ENCODE measurements around the gene UGT8. TPM values are rescaled to one million over a fixed set of nuclear protein-coding genes. Genes with fewer than 3 reads are reported as not detected.

Gene UGT8
- total and polyA plus RNA-seq, 2 of the 8 experiments (the other 6 are each of a cell fraction or from before 2014, with no cell fraction given) = 16.9 to 26.9 TPM

- peaks cover 0 to 3% (median 0%) of the 10 kb centered on the region in 4 experiments; a peak in 1 of 8 replicates for H3K36me3 ChIP-seq (ENCODE audit: control insufficient read depth in 2 of 4, insufficient read depth in 4 of 4, low read length in 3 of 4)
- H2BK12ac ChIP-seq (ENCODE audit: low read depth, low read length) = no peak overlapping the region
- ChIA-PET CTCF (ENCODE audit: partially characterized antibody) (interaction anchor here (1.8 kb wide), 1 partner anchor 10 kb away, joined by 7 read pairs; no protein-coding TSS in a partner anchor), POLR2A (ENCODE audit: partially characterized antibody) (no interaction called here)
- H3K27ac ChIP-seq (ENCODE audit: low read depth, low read length) = no peak overlapping the region
- H2BK20ac ChIP-seq (ENCODE audit: low read length) = no peak overlapping the region
- WGBS, 2 experiments (ENCODE audit: extremely low coverage in 1 of 2, insufficient coverage in 1 of 2, insufficient read length in 1 of 2, insufficient replicate concordance in 2 of 2, low coverage in 1 of 2, low lambda C conversion rate in 2 of 2, missing lambda C conversion rate in 1 of 2) = 84% methylated on average over 2 of the region's 2 CpGs; no CpG with 5 or more reads in 1 of the 2 experiments
- H3K9me3 ChIP-seq (ENCODE audit: insufficient read depth in 2 of 2, low read depth in 1 of 2, low read length in 1 of 2) = no peaks in the 10 kb centered on the region
- H2BK120ac ChIP-seq (replicated peaks; ENCODE audit: low read depth, low read length) = no peak overlapping the region
- no peak overlapping the region for H2BK15ac ChIP-seq (ENCODE audit: low read length)
- H3K79me2 ChIP-seq (ENCODE audit: control insufficient read depth in 1 of 2, insufficient read depth in 2 of 2, low read length in 2 of 2) = no peaks in the 10 kb centered on the region
- H3K4me1 ChIP-seq (replicated peaks in 1 of 4; ENCODE audit: control insufficient read depth in 3 of 4, insufficient read depth in 4 of 4, low read length in 3 of 4) = no peaks in the 10 kb centered on the region
- no peak overlapping the region for H3K4me2 ChIP-seq (ENCODE audit: insufficient read depth in 1 of 2, low read depth in 2 of 2, low read length in 2 of 2)
- no peak for FAIRE-seq
- H3K27me3 ChIP-seq (replicated peaks in 1 of 4; ENCODE audit: control insufficient read depth in 3 of 4, extremely low read depth in 1 of 4, insufficient read depth in 3 of 4, low read length in 3 of 4) = no peaks in the 10 kb centered on the region
- H3K56ac ChIP-seq (replicated peaks; ENCODE audit: insufficient read length, low read depth, low read length) = no peak overlapping the region
- H3K4ac ChIP-seq (replicated peaks; ENCODE audit: insufficient read length, low read depth, low read length) = no peak overlapping the region
- no peak overlapping the region for H2AFZ ChIP-seq (ENCODE audit: low read length)
- H3K9ac ChIP-seq (replicated peaks in 1 of 4; ENCODE audit: extremely low read depth in 1 of 4, low read depth in 3 of 4, low read length in 3 of 4) = no peak overlapping the region
- H2AK5ac ChIP-seq (ENCODE audit: low read depth, low read length) = no peak overlapping the region
- no peak overlapping the region for H2BK5ac ChIP-seq (ENCODE audit: low read depth, low read length)
- no peak overlapping the region for H3K18ac ChIP-seq (ENCODE audit: extremely low read depth, low read length)
- no peak overlapping the region for H3K4me3 ChIP-seq (ENCODE audit: extremely low read depth in 1 of 4, insufficient read depth in 2 of 4, low read depth in 3 of 4, low read length in 4 of 4)
- H4K8ac ChIP-seq (ENCODE audit: extremely low read depth, insufficient read depth, low read length) = no peak overlapping the region
- no peak for DNase-seq (ENCODE audit: low read depth in 1 of 2, low spot score in 2 of 2)
- H3K23ac ChIP-seq (ENCODE audit: insufficient read length) = no peak overlapping the region
- no peak overlapping the region for H4K91ac ChIP-seq (replicated peaks; ENCODE audit: insufficient read length, low read length)
- no peak overlapping the region for H4K5ac ChIP-seq (ENCODE audit: insufficient read length, low read depth, low read length)
- H3K79me1 ChIP-seq (ENCODE audit: low read depth, low read length) = no peaks in the 10 kb centered on the region
- H4K20me1 ChIP-seq (replicated peaks in 1 of 2; ENCODE audit: control insufficient read depth in 1 of 2, insufficient read depth in 2 of 2, low read length in 2 of 2) = no peaks in the 10 kb centered on the region
- H3K14ac ChIP-seq (ENCODE audit: insufficient read length) = no peak overlapping the region
- peaks cover 2% of the 10 kb centered on the region; the same call in 1 of the 2 replicates for H3K23me2 ChIP-seq (ENCODE audit: low read depth, low read length)
- TF ChIP-seq POU5F1 (IDR thresholded peaks at IDR 0.05; ENCODE audit: low read depth, low read length) = no peak
- TF ChIP-seq EP300 (IDR thresholded peaks at IDR 0.05; ENCODE audit: borderline replicate concordance in 1 of 2, low read depth in 2 of 2, low read length in 2 of 2) = no peak
- no peak for TF ChIP-seq CBX5 (IDR thresholded peaks at IDR 0.05; ENCODE audit: low read depth, low read length)
- TF ChIP-seq TBP (IDR thresholded peaks at IDR 0.05; ENCODE audit: low read depth, low read length) = no peak
- no peak for TF ChIP-seq EZH2 (IDR thresholded peaks at IDR 0.05; ENCODE audit: low read depth, low read length, severe bottlenecking)
- no peak for TF ChIP-seq HDAC6 (IDR thresholded peaks at IDR 0.05; ENCODE audit: low read depth, low read length)
- no peak for TF ChIP-seq SIRT6 (IDR thresholded peaks at IDR 0.05; ENCODE audit: low read length)
- no peak for TF ChIP-seq CHD2 (IDR thresholded peaks at IDR 0.05; ENCODE audit: low read length)
- TF ChIP-seq SRF (IDR thresholded peaks at IDR 0.05; ENCODE audit: low read depth, low read length) = no peak
- no peak for TF ChIP-seq JUND (IDR thresholded peaks at IDR 0.05; ENCODE audit: low read length)
- TF ChIP-seq, protein P1, sequence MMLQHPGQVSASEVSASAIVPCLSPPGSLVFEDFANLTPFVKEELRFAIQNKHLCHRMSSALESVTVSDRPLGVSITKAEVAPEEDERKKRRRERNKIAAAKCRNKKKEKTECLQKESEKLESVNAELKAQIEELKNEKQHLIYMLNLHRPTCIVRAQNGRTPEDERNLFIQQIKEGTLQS (IDR thresholded peaks at IDR 0.05; ENCODE audit: insufficient read depth, low read depth, low read length) = no peak
- TF ChIP-seq, protein P2, sequence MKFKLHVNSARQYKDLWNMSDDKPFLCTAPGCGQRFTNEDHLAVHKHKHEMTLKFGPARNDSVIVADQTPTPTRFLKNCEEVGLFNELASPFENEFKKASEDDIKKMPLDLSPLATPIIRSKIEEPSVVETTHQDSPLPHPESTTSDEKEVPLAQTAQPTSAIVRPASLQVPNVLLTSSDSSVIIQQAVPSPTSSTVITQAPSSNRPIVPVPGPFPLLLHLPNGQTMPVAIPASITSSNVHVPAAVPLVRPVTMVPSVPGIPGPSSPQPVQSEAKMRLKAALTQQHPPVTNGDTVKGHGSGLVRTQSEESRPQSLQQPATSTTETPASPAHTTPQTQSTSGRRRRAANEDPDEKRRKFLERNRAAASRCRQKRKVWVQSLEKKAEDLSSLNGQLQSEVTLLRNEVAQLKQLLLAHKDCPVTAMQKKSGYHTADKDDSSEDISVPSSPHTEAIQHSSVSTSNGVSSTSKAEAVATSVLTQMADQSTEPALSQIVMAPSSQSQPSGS (IDR thresholded peaks at IDR 0.05; ENCODE audit: low read length) = no peak
Measured at GRCh38 chr4:114674080-114674479, 75.5 kb downstream of the UGT8 start.

All from H1 (cell line).